HG03039 (cell line): ENCODE results near the gene CMKLR1.

ENCODE experiments used
- ATAC-seq: cut with Tn5 transposase; IDR thresholded peaks from one replicate; pipeline ENCODE4 v1.9.1; 2021; ENCODE audit warnings: mild to moderate bottlenecking, moderate library complexity; ENCODE audit not compliant: unreplicated experiment

CMKLR1 gene

DNA sequence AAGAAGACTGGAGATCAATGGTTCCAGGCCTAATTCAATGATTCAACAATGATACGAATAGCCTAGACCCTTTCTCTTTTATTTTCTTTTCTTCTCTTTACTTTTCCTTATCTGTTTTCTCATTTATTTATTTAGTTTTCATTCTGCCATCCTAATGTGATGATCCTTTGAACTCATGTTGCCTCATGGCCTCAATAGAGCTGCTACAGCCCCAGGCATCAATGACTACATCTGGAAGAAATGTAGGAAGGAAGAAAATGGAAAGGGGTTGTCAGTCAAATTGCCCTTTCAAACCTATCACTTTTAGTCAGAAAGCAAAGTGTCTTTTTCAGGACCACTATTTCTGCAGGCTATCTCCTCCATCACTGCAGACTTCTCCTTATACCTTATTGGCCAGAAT lies 69.9 kb downstream of the CMKLR1 start:
- no peak for ATAC-seq

GRCh38 chr12:108268397-108268796 lies 70.7 kb downstream of the CMKLR1 start:
- no peak for ATAC-seq

DNA sequence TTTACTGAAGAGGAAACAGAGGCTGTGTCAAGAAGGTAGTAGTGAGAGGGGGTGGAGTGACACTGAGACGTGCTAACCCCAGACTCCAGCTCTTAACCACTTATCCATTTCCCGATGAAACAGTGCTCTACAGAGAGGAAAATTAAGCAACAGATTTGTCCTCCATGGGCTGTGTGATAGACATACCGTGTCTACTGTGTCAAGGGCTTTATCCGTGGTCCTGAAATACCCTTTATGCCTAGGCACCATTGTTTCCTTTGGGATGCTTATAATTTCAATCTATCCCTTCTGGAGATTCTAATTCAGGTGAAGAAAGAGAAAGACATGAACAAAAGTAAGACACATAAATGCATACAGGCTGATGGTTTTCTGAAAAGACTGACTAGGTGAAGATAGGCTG lies 71.7 kb downstream of the CMKLR1 start:
- ATAC-seq, result no peak

DNA sequence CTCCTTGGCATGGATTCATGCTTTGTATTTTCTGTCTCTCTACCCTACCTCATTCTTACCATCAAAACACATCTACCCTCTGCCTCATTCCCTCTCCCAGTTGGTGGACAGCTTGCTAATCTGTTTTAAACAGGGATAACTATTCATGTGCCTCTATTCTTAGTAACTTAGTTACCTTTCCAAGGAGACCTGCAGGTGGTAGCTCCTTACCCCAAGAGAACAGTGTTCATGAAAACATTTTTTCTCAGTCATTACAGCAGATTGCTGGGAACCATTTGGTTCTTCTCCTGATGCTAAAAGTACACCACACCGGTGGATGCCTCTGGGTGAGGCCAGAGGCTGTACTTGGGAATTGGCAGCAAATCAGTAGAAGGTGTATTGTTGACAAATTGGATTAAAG lies 73.0 kb downstream of the CMKLR1 start:
- ATAC-seq, result no peak

- ATAC-seq, result no peak
Observed at GRCh38 chr12:108265505-108265904, 73.6 kb downstream of the CMKLR1 start.

DNA sequence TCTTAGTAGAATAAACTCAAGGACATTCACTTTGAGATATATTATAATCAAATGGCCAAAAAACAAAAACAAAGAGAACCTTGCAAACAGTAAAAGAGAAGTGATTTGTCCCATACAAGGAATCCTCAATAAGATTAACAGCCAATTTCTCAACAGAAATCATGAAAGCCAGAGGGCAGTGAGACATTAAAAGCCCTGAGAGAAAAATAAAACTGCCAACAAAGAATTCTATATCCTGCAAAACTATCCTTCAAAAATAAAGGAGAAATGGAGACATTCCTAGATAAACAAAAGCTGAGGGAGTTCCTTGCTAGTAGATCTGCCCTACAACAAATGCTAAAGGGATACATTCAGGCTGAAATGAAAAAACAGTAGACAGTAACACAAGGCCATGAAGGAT lies 78.1 kb downstream of the CMKLR1 start:
- ATAC-seq, result no peak

DNA sequence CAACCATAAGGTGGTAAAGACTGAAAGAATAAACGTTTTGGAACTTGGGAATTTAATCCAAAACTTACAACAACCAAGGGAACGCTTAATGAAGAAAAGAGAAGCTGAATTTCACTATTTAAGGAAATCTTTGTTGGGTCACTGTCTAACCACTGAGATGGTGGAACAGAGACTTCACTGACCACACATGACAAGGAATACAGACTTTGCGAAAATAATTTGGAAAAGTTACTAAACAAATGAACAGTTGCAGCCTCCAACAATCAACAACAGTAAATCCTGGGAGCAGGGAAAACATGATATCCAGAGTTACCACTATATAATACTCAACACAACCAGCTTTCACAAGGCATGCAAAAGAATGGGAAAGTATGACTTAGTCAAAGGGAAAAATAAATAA lies 79.1 kb downstream of the CMKLR1 start:
- no peak for ATAC-seq

DNA sequence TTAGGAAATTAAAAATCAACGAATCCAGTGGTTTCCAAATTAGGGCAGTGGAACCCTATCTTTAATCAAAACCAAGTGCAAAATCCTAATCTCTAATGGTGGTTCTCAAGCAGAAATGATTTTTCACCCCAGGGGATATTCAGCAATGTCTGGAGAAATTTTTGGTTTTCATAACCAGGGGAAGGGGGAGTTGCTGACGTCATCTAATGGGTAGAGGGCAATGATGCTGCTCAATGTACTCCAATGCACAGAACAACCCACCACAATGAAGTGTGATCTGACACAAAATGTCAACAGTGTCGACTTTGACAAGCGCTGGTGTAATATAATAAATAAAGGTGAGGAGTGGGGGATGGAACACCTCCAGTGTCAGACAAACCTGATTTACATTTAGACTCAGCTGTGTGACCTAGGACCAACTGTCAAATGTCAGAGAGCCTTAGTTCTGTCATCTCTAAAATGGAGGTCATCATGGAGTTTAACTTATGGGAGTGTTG lies 81.5 kb downstream of the CMKLR1 start:
- no peak for ATAC-seq

GRCh38 chr12:108257004-108257403 lies 82.1 kb downstream of the CMKLR1 start:
- no peak for ATAC-seq

- no peak for ATAC-seq
Observed at GRCh38 chr12:108255252-108255602, 83.9 kb downstream of the CMKLR1 start.

- ATAC-seq, result no peak
Observed at GRCh38 chr12:108254517-108255251, 84.4 kb downstream of the CMKLR1 start.

DNA sequence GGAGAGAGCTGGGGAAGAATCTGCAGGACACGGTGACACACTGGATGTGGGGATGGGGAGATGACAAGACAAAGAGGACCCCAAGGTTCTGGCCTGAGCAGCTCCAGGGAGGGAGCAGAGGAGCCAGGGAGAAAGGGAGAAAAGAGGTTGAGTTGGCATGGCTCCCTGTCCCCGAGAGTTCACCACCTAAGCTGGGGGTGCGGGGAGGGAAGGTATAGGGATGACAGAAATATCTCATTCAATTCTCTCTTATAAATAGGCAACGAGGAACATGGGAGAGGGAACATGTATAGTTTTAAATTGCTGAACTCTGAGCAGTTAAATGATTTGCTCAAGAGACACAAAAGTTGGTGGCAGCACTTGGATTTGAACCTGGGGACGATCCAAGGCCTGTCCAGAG lies 85.1 kb downstream of the CMKLR1 start:
- no peak for ATAC-seq

GRCh38 chr12:108253540-108253939 lies 85.6 kb downstream of the CMKLR1 start:
- no peak for ATAC-seq

DNA sequence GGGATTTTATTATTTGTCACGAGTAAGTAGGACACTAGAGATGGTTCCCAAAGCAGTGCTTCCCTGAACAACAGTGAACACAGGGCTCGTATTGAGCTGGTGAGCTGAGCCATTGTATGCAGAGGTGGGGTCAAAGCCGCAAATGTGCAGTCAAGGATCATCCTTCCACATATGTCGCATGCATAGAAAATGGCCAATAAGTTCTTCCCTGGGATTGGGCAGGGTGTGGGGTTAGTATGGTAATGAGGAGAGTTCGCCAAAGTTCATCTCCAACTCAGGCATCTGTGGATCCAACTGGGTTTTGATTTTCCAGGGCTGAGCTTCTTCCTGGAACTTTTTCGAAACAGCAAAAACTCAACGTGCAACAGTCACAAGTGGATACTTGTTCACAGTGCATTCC lies 86.6 kb downstream of the CMKLR1 start:
- ATAC-seq, result no peak

DNA sequence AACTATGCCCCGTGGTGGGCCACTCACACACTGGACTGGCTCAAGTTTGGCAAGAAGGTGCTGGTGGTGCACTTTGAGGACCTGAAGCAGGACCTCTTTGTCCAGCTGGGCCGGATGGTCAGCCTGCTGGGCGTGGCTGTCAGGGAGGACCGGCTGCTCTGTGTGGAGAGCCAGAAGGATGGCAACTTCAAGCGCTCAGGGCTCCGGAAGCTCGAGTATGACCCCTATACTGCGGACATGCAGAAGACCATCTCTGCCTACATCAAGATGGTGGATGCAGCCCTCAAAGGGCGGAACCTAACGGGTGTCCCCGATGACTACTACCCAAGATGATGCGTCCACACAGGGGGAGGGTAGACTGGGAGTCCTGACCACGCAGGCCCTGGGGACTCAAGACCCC lies 91.1 kb downstream of the CMKLR1 start:
- no peak for ATAC-seq

- ATAC-seq, result no peak
Observed at GRCh38 chr12:108247130-108247529, 92.0 kb downstream of the CMKLR1 start.

- no peak for ATAC-seq
Observed at GRCh38 chr12:108241986-108242703, 97.0 kb downstream of the CMKLR1 start.

- no peak for ATAC-seq
Observed at GRCh38 chr12:108240928-108241327, 98.2 kb downstream of the CMKLR1 start.

DNA sequence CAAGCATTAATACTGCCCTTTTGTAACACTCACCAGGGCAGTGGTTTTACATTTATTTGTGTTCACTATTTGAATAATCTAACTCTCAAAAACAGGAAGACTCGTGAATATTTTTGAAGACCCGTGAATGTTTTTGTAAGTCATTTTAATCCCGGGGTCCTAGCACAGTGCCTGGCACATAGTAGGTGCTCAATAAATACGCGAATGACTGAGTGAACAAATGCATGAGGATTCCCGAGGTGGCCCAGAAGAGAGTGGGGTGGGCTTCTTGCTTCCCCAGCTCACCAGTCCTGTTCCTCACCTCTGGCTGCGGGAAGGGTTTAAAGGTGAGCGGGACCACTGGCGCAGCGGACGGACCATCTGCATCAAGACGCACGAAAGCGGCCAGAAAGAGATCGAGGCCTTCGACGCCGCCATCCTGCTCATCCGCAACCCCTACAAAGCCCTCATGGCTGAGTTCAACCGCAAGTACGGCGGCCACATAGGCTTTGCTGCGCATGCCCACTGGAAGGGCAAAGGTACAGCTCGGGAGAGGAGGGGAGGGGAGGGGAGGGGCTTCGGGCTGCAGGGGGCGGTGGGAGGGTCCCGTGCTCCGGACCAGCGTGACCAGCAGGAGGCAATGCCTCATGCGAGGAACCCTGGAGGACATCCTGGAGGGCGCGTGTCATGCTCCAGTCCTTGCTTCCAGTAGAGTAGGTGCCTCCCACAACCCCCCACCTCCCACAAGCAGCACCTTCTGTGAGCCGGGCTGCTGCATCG lies 98.9 kb downstream of the CMKLR1 start:
- no peak for ATAC-seq

DNA sequence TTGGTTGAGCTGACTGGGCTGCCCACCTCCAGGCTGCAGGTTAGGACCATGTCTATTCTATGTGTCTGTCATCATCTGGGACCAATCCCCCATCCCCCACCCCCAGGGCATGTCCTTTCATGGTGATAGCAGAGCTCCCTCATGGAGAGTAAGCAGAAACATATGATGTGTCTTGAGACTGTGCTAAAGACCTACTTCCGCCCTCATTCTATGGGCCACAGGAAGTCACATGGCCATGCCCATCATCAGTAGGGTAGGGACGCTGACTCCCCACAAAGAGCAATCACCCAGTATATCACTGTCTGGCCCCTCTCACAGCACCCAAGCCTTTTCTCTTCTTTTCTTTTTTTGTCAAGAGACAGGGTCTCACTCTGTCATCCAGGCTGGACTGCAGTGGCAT lies 99.7 kb downstream of the CMKLR1 start:
- ATAC-seq, result no peak

GRCh38 chr12:108238474-108238873 lies 100.6 kb downstream of the CMKLR1 start:
- no peak for ATAC-seq
